ENCODE measurements around the gene PPIB.

DNA sequence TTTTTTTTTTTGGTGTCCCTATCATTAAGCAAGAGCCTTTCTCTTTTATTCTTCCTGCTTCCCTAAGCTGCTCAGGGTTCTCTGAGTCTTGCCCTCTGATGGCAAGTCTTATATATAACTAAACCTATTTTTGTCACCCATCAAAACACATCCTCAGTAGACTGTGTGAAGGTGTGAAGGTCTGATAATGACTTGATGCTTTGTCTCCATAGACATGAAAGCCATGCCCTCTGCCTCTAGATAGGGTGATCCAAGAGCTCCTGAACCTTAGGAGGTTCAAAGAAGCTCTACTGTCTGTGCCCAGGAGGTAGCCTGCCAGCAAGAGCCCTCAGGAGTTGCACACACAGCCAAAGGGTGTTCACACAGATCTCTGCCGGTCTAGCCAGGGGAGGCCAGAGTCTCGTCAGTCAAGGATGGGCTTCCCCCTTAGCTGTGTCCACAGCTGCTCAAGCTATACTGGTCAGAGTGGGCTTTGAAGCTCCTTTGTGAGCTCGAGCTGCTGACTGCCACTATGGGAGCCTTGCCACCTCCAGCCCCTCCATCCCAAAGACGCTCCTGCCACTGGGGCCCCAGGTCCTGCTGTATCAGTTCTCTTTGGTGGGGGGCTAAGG lies 24.4 kb downstream of the PPIB start:
- TF ChIP-seq, protein P1, sequence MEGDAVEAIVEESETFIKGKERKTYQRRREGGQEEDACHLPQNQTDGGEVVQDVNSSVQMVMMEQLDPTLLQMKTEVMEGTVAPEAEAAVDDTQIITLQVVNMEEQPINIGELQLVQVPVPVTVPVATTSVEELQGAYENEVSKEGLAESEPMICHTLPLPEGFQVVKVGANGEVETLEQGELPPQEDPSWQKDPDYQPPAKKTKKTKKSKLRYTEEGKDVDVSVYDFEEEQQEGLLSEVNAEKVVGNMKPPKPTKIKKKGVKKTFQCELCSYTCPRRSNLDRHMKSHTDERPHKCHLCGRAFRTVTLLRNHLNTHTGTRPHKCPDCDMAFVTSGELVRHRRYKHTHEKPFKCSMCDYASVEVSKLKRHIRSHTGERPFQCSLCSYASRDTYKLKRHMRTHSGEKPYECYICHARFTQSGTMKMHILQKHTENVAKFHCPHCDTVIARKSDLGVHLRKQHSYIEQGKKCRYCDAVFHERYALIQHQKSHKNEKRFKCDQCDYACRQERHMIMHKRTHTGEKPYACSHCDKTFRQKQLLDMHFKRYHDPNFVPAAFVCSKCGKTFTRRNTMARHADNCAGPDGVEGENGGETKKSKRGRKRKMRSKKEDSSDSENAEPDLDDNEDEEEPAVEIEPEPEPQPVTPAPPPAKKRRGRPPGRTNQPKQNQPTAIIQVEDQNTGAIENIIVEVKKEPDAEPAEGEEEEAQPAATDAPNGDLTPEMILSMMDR (IDR thresholded peaks at IDR 0.05): no peak
- TF ChIP-seq POLR2A (IDR thresholded peaks at IDR 0.05): no peak

All from adrenal gland (tissue), 5 donors.